Activated CD4-positive, alpha-beta memory T cell treated with anti-CD3 and anti-CD28 coated beads, Interleukin-2, amount 10 ng/mL, durations not matched to agents 7 days and 5 days (primary cell): ENCODE data around the gene HOMER2. TPM values are rescaled to one million over a fixed set of nuclear protein-coding genes. Genes with fewer than 3 reads are reported as not detected.
"Not testable (repeated sequence)": the region's sequence is repeated elsewhere in the genome, so short reads cannot be mapped to it uniquely, and the experiment has no call there.

Experiments used
- CTCF ChIA-PET: fragments of 350-600 bp; sonication (Branson Sonifier 250); formaldehyde crosslinking; loops from one replicate; lab custom pipeline; 2021; ENCODE audit warnings: antibody characterized with exemption, inconsistent platforms; lab: Charles Lee
- POLR2A ChIA-PET: fragments of 350-600 bp; sonication (Branson Sonifier 250); formaldehyde crosslinking; loops from one replicate; lab custom pipeline; 2021; ENCODE audit warnings: antibody characterized with exemption; lab: Charles Lee
- DNase-seq: peaks from one replicate; pipeline ENCODE4 v3.0.0-alpha.2; 2020
- H3K27ac Mint-ChIP-seq: one replicate; pipeline ENCODE4 v1.8.0; 2021; ENCODE audit warnings: mild to moderate bottlenecking, mixed read lengths
- H3K27me3 Mint-ChIP-seq: one replicate; pipeline ENCODE4 v1.8.0; 2021; ENCODE audit warnings: mixed read lengths
- H3K36me3 Mint-ChIP-seq: one replicate; pipeline ENCODE4 v1.8.0; 2021; ENCODE audit warnings: low read depth, mixed read lengths
- H3K4me1 Mint-ChIP-seq: one replicate; pipeline ENCODE4 v1.8.0; 2021; ENCODE audit warnings: mixed read lengths
- H3K4me3 Mint-ChIP-seq: one replicate; pipeline ENCODE4 v1.8.0; 2021; ENCODE audit warnings: mild to moderate bottlenecking, mixed read lengths
- H3K9me3 Mint-ChIP-seq: one replicate; pipeline ENCODE4 v1.8.0; 2021; ENCODE audit warnings: mixed read lengths
- total RNA-seq, 2 experiments: library from RNA; stranded (reverse); gene quantifications; one replicate each; pipeline ENCODE4 v1.2.3, GENCODE V29; 2021

The HOMER2 gene
- total RNA-seq, 2 experiments from 2014 or later, result 20.0 to 26.0 TPM

DNA sequence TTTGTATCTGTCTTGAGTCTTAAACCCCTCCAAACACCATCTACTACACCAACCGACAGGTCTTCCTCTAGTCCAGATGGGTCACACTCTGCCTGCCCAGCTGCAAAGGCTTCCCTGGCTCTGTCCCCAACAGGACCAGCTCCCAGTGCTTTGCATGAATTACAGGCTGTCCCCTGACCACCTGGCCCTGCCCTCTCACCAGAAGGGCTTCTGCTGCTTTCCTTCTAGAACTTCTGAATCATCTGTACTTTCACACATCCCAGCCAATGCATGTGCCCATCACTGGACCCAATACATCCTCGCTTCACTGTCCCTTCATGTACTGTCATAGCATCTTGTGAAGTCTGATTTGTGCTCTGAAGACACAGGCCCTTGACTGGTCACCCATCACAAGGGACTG lies 53.6 kb downstream of the HOMER2 start:
- peaks cover 2% of the 10 kb centered on the region for H3K4me1 Mint-ChIP-seq

GRCh38 chr15:82895983-82896382 lies 56.5 kb downstream of the HOMER2 start:
- POLR2A ChIA-PET, result no interaction called here
- H3K27me3 Mint-ChIP-seq, result peaks cover 6% of the 10 kb centered on the region
- CTCF ChIA-PET, result no interaction called here
- no peak overlapping the region for H3K27ac Mint-ChIP-seq
- DNase-seq, result no peak
- no peak overlapping the region for H3K4me3 Mint-ChIP-seq
- H3K4me1 Mint-ChIP-seq, result no peaks in the 10 kb centered on the region
- no peaks in the 10 kb centered on the region for H3K9me3 Mint-ChIP-seq
- H3K36me3 Mint-ChIP-seq, result no peaks in the 10 kb centered on the region

More for the DNA sequence above, 53.6 kb downstream of the HOMER2 start:
- Mint-ChIP-seq H3K27ac (no peak overlapping the region), H3K27me3 (peaks cover 6% of the 10 kb centered on the region), H3K4me3 (no peak overlapping the region), H3K36me3 (no peaks in the 10 kb centered on the region), H3K9me3 (no peaks in the 10 kb centered on the region)
- POLR2A ChIA-PET, result no interaction called here
- DNase-seq, result no peak
- CTCF ChIA-PET, result no interaction called here

- H3K4me3 Mint-ChIP-seq, result no peak overlapping the region
- H3K27ac Mint-ChIP-seq, result no peak overlapping the region
- DNase-seq, result no peak
- ChIA-PET CTCF (no interaction called here), POLR2A (no interaction called here)
- no peaks in the 10 kb centered on the region for H3K36me3 Mint-ChIP-seq
- H3K4me1 Mint-ChIP-seq, result no peaks in the 10 kb centered on the region
- H3K9me3 Mint-ChIP-seq, result no peaks in the 10 kb centered on the region
- peaks cover 6% of the 10 kb centered on the region for H3K27me3 Mint-ChIP-seq
Measured at GRCh38 chr15:82894971-82895520, 57.5 kb downstream of the HOMER2 start.

GRCh38 chr15:82893473-82893872 lies 59.0 kb downstream of the HOMER2 start:
- CTCF ChIA-PET, H3K27ac Mint-ChIP-seq, H3K4me1 Mint-ChIP-seq, POLR2A ChIA-PET, H3K9me3 Mint-ChIP-seq, H3K27me3 Mint-ChIP-seq, H3K4me3 Mint-ChIP-seq, DNase-seq, H3K36me3 Mint-ChIP-seq: not testable (repeated sequence)

- DNase-seq, result no peak
- H3K27me3 Mint-ChIP-seq, result no peaks in the 10 kb centered on the region
- ChIA-PET POLR2A (no interaction called here), CTCF (no interaction called here)
- no peak overlapping the region for H3K4me3 Mint-ChIP-seq
- no peaks in the 10 kb centered on the region for H3K4me1 Mint-ChIP-seq
- H3K9me3 Mint-ChIP-seq, result no peaks in the 10 kb centered on the region
- no peaks in the 10 kb centered on the region for H3K36me3 Mint-ChIP-seq
- H3K27ac Mint-ChIP-seq, result no peak overlapping the region
Measured at GRCh38 chr15:82892573-82892972, 59.9 kb downstream of the HOMER2 start.

DNA sequence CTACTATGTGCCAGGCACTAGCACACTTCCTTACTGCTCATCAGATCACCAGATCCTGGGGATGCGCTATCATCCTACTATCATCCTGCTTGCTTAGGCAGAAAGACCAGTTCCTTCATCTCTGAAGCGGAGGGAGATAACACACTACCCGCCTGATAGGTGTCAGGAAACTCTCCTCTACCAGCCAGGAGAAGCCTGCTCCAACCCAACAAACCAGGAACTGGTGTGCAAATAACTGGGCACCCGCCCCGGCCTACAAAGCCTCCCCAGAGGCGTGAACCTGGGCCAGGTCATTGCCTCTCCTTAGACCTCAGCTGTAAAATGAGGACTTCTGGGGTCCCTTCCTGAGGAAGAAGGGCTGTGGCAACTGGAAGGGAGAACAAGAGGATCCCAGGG lies 61.5 kb downstream of the HOMER2 start:
- no peak overlapping the region for H3K27ac Mint-ChIP-seq
- ChIA-PET POLR2A (no interaction called here), CTCF (no interaction called here)
- no peak for DNase-seq
- H3K27me3 Mint-ChIP-seq, result no peaks in the 10 kb centered on the region
- no peaks in the 10 kb centered on the region for H3K4me1 Mint-ChIP-seq
- H3K9me3 Mint-ChIP-seq, result no peaks in the 10 kb centered on the region
- H3K36me3 Mint-ChIP-seq, result no peaks in the 10 kb centered on the region
- no peak overlapping the region for H3K4me3 Mint-ChIP-seq

- no peaks in the 10 kb centered on the region for H3K27me3 Mint-ChIP-seq
- H3K4me3 Mint-ChIP-seq, result no peak overlapping the region
- no peaks in the 10 kb centered on the region for H3K36me3 Mint-ChIP-seq
- no peaks in the 10 kb centered on the region for H3K4me1 Mint-ChIP-seq
- DNase-seq, result no peak
- CTCF ChIA-PET, result no interaction called here
- H3K9me3 Mint-ChIP-seq, result no peaks in the 10 kb centered on the region
- POLR2A ChIA-PET, result no interaction called here
- H3K27ac Mint-ChIP-seq, result no peak overlapping the region
Measured at GRCh38 chr15:82890338-82890994, 62.1 kb downstream of the HOMER2 start.

DNA sequence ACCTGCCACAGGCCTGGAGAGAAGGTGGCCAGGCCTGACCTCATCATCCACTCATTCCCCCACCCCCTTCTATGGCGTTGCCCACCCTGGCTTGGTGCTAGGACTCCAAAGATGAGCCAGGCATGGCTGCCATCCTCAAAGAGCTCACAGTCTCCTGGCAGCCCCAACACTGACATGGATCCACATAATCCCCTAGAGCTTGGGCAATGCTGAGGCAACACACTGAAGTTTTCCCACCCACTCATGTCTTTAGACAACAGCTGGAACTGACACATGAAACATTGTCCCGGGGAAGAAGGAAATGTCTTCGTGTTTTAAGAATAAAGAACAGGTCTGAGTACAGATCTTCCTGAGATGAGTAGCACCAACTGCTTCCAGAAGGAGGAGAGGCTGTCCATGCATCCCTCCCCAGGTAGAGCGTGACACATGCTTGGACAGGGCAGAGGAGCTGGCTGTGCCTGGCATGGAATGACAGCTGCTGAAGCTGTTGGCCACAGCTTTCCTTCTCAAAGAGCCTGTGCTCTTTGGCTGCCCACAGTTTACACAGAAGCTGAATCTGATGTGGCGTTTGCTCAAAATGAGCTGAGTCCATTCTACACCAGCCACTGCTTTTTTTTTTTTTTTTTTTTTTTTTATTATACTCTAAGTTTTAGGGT lies 70.1 kb downstream of the HOMER2 start:
- ChIA-PET POLR2A (no interaction called here), CTCF (no interaction called here)
- no peaks in the 10 kb centered on the region for H3K36me3 Mint-ChIP-seq
- H3K27me3 Mint-ChIP-seq, result no peaks in the 10 kb centered on the region
- no peaks in the 10 kb centered on the region for H3K9me3 Mint-ChIP-seq
- no peak overlapping the region for H3K4me3 Mint-ChIP-seq
- H3K27ac Mint-ChIP-seq, result no peak overlapping the region
- H3K4me1 Mint-ChIP-seq, result no peaks in the 10 kb centered on the region
- no peak for DNase-seq

DNA sequence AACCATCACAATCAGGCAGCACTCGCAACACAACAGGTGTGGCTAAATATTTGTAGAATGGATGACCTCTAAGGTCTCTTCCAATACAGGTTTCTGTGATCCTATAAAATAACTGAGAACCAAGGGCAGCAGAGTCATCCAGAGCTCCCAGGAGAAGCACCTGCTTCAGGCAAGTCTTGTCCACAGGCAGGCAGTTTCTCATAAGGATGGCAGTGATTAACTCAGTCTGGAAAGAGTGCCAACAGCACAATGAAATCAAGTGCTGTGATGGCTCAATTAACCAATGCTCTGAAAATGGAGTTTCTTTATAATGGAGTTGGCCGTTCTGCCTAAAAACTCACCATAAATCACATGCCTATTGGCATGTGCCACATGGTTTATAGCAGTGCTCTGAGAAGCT lies 70.8 kb downstream of the HOMER2 start:
- CTCF ChIA-PET, result no interaction called here
- no peaks in the 10 kb centered on the region for H3K4me1 Mint-ChIP-seq

GRCh38 chr15:82880704-82881103 lies 71.8 kb downstream of the HOMER2 start:
- no peak for DNase-seq
- ChIA-PET CTCF (no interaction called here), POLR2A (no interaction called here)
- Mint-ChIP-seq H3K4me1 (no peaks in the 10 kb centered on the region), H3K27me3 (no peaks in the 10 kb centered on the region), H3K36me3 (no peaks in the 10 kb centered on the region), H3K9me3 (no peaks in the 10 kb centered on the region), H3K4me3 (no peak overlapping the region), H3K27ac (no peak overlapping the region)

More for the DNA sequence above, 70.8 kb downstream of the HOMER2 start:
- Mint-ChIP-seq H3K27ac (no peak overlapping the region), H3K4me3 (no peak overlapping the region), H3K36me3 (no peaks in the 10 kb centered on the region), H3K9me3 (no peaks in the 10 kb centered on the region), H3K27me3 (no peaks in the 10 kb centered on the region)
- POLR2A ChIA-PET, result no interaction called here
- DNase-seq, result no peak

GRCh38 chr15:82878325-82878724 lies 74.2 kb downstream of the HOMER2 start:
- Mint-ChIP-seq H3K27me3 (no peaks in the 10 kb centered on the region), H3K27ac (no peak overlapping the region), H3K4me1 (no peaks in the 10 kb centered on the region), H3K9me3 (no peaks in the 10 kb centered on the region), H3K4me3 (no peak overlapping the region), H3K36me3 (no peaks in the 10 kb centered on the region)
- ChIA-PET CTCF (no interaction called here), POLR2A (no interaction called here)
- DNase-seq, result no peak

DNA sequence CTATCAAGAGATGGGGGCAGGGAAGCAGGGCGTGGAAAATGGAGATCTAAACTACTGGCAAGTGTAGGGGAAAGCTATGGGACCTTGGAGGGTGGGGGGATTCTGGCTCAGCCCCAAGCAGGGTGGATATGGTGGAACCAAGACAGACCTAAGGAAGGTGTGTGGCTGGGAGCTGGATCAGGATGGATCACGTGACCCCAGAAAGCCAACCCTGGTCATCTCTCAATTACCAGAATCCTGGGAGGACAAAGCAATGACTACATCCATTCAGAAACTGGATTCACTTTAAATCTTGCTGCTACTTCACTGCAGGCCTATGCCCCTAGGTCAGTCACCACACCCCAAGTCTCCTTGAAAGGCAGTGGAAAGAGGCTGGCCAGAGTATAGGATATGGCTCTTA lies 74.7 kb downstream of the HOMER2 start:
- no peak overlapping the region for H3K27ac Mint-ChIP-seq
- no peaks in the 10 kb centered on the region for H3K36me3 Mint-ChIP-seq
- no peaks in the 10 kb centered on the region for H3K9me3 Mint-ChIP-seq
- no peak overlapping the region for H3K4me3 Mint-ChIP-seq
- no peak for DNase-seq
- H3K4me1 Mint-ChIP-seq, result no peaks in the 10 kb centered on the region
- ChIA-PET POLR2A (no interaction called here), CTCF (interaction anchor here (1.5 kb wide), 1 partner anchor 122 kb away, joined by 3 read pairs; no protein-coding TSS in a partner anchor)
- no peaks in the 10 kb centered on the region for H3K27me3 Mint-ChIP-seq

GRCh38 chr15:82875411-82876003 lies 77.0 kb downstream of the HOMER2 start:
- Mint-ChIP-seq H3K27me3 (peaks cover 3% of the 10 kb centered on the region), H3K36me3 (peaks cover 4% of the 10 kb centered on the region), H3K27ac (no peak overlapping the region), H3K4me1 (no peaks in the 10 kb centered on the region), H3K4me3 (no peak overlapping the region), H3K9me3 (no peaks in the 10 kb centered on the region)
- ChIA-PET POLR2A (no interaction called here), CTCF (interaction anchor here (1.1 kb wide), 1 partner anchor 9 kb away, joined by 4 read pairs; no protein-coding TSS in a partner anchor)
- DNase-seq, result no peak
